HCT116 (cell line): ENCODE data around the gene ATXN7L1. TPM values are rescaled to one million over a fixed set of nuclear protein-coding genes. Genes with fewer than 3 reads are reported as not detected.

Experiments
- ATAC-seq: fragments of 200-7000 bp; cut with Tn5 transposase; 2 replicates; pipeline ENCODE4 v1.9.1; 2020; ENCODE audit warnings: mild to moderate bottlenecking, moderate library complexity
- BruUV-seq: library from RNA; stranded (reverse); fragments of 400-500 nt; replicated peaks from 2 replicates; lab custom pipeline; 2021; lab: Mats Ljungman, UMichigan
- CTCF ChIA-PET: fragments of 300-600 bp; sonication (Branson Sonifier 250); formaldehyde crosslinking; loops from one replicate; lab custom pipeline; 2021; ENCODE audit warnings: antibody characterized with exemption; lab: Charles Lee
- POLR2A ChIA-PET: fragments of 300-600, 350-600 bp; sonication (Branson Sonifier 250); formaldehyde crosslinking; loops from one replicate; lab custom pipeline; 2021; ENCODE audit warnings: antibody characterized with exemption; lab: Charles Lee
- RAD21 ChIA-PET, 2 experiments: fragments of 300-600 bp; sonication (Branson Sonifier 250); formaldehyde crosslinking; loops; one replicate each; lab custom pipeline; 2023; ENCODE audit warnings: low total read pairs in 2 of 2; ENCODE audit not compliant: uncharacterized antibody in 2 of 2, unreplicated experiment in 2 of 2, low non-redundant PET in 1 of 2; lab: Charles Lee
- DNase-seq: peaks from one replicate; pipeline ENCODE4 v3.0.0-alpha.2; 2010; ENCODE audit warnings: low read depth, low spot score
- H2AFZ ChIP-seq: fragments of 200-600 bp; shearing (Covaris generic), sonication (generic); 2 replicates; pipeline ENCODE4 v1.6.1; 2017; ENCODE audit warnings: low read depth, mixed run types, mixed read lengths, antibody characterized with exemption, low read length; ENCODE audit not compliant: poor library complexity, severe bottlenecking
- H3K27ac ChIP-seq: 2 replicates; pipeline ENCODE4 v1.5.1; 2012; ENCODE audit warnings: low read depth, low read length
- H3K27me3 ChIP-seq: fragments of 200-600 bp; sonication (generic); 2 replicates; pipeline ENCODE4 v1.6.1; 2016; ENCODE audit warnings: mixed run types, low read length, mixed read lengths; ENCODE audit not compliant: insufficient read depth
- H3K36me3 ChIP-seq, 2 experiments: fragments of 200-500 bp in 1 of 2; fragments of 200-600 bp in 1 of 2; sonication (Bioruptor generic) in 1 of 2; sonication (generic) in 1 of 2; 2 replicates each; pipeline versions ENCODE4 v1.5.1 to v1.6.1; 2014 to 2016; ENCODE audit warnings: low read length in 2 of 2, inconsistent platforms in 1 of 2, mixed read lengths in 1 of 2, mixed run types in 1 of 2; ENCODE audit not compliant: insufficient read depth in 2 of 2, control insufficient read depth in 1 of 2
- H3K4me1 ChIP-seq, 2 experiments: fragments of 200-600 bp in 1 of 2; sonication (generic) in 1 of 2; 2 replicates each; pipeline versions ENCODE4 v1.5.1 to v1.6.1; 2012 to 2017; ENCODE audit warnings: low read length in 2 of 2, inconsistent platforms in 1 of 2, mild to moderate bottlenecking in 1 of 2, mixed read lengths in 1 of 2, mixed run types in 1 of 2, moderate library complexity in 1 of 2; ENCODE audit not compliant: insufficient read depth in 2 of 2, control insufficient read depth in 1 of 2
- H3K4me2 ChIP-seq: fragments of 200-600 bp; sonication (generic); 2 replicates; pipeline ENCODE4 v1.6.1; 2017; ENCODE audit warnings: mixed run types, low read length, mixed read lengths
- H3K4me3 ChIP-seq, 2 experiments: fragments of 200-600 bp in 1 of 2; sonication (generic) in 1 of 2; replicated peaks in 1 of 2; 2 replicates each; pipeline ENCODE4 v1.5.1; 2011 to 2016; ENCODE audit warnings: low read length in 2 of 2, control low read depth in 1 of 2, low read depth in 1 of 2, mild to moderate bottlenecking in 1 of 2, mixed read lengths in 1 of 2, mixed run types in 1 of 2
- H3K79me2 ChIP-seq: fragments of 200-600 bp; sonication (generic); 2 replicates; pipeline ENCODE4 v1.6.1; 2017; ENCODE audit warnings: mild to moderate bottlenecking, mixed run types, low read length, moderate library complexity, mixed read lengths; ENCODE audit not compliant: insufficient read depth
- H3K9ac ChIP-seq: fragments of 200-600 bp; sonication (generic); 2 replicates; pipeline ENCODE4 v1.6.1; 2016; ENCODE audit warnings: low read length, mixed read lengths
- H3K9me2 ChIP-seq: fragments of 200-600 bp; sonication (generic), shearing (Covaris generic); 2 replicates; pipeline ENCODE4 v1.6.1; 2017; ENCODE audit warnings: mixed run types, mild to moderate bottlenecking, moderate library complexity; ENCODE audit not compliant: insufficient read depth
- H3K9me3 ChIP-seq, 2 experiments: fragments of 200-500 bp in 1 of 2; fragments of 200-600 bp in 1 of 2; sonication (Bioruptor generic) in 1 of 2; sonication (generic) in 1 of 2; 2 replicates each; pipeline ENCODE4 v1.6.1; 2014 to 2017; ENCODE audit warnings: low read length in 2 of 2, mixed read lengths in 2 of 2, inconsistent platforms in 1 of 2, low read depth in 1 of 2, mild to moderate bottlenecking in 1 of 2, mixed run types in 1 of 2, moderate library complexity in 1 of 2; ENCODE audit not compliant: control insufficient read depth in 1 of 2, insufficient read depth in 1 of 2
- H4K20me1 ChIP-seq: fragments of 200-600 bp; sonication (generic), shearing (Covaris generic); 2 replicates; pipeline ENCODE4 v1.6.1; 2017; ENCODE audit warnings: mixed run types, mild to moderate bottlenecking, moderate library complexity; ENCODE audit not compliant: insufficient read depth
- ATF3 ChIP-seq: IDR thresholded peaks from 2 replicates; pipeline ENCODE4 v1.6.1; 2012
- CBX3 ChIP-seq: IDR thresholded peaks from 2 replicates; pipeline ENCODE4 v1.6.1; 2012; ENCODE audit warnings: low read depth
- CTCF ChIP-seq, 3 experiments: fragments of 200-600 bp in 1 of 3; sonication (generic) in 1 of 3; IDR thresholded peaks in 2 of 3; conservative IDR thresholded peaks in 1 of 3; 2 replicates each; pipeline ENCODE4 v1.5.1; 2012 to 2017; ENCODE audit warnings: low read depth in 2 of 3, low read length in 2 of 3, antibody characterized with exemption in 1 of 3, borderline replicate concordance in 1 of 3, control low read depth in 1 of 3, mild to moderate bottlenecking in 1 of 3, mixed read lengths in 1 of 3, mixed run types in 1 of 3, moderate library complexity in 1 of 3; ENCODE audit not compliant: insufficient read depth in 1 of 3
- EZH2 ChIP-seq: fragments of 200-600 bp; sonication (generic); IDR thresholded peaks from 2 replicates; pipeline ENCODE4 v1.6.1; 2017; ENCODE audit warnings: antibody characterized with exemption, mixed run types
- JUND ChIP-seq: IDR thresholded peaks from 2 replicates; pipeline ENCODE4 v1.6.1; 2012
- MAX ChIP-seq: IDR thresholded peaks from 2 replicates; pipeline ENCODE4 v1.6.1; 2012
- POLR2AphosphoS5 ChIP-seq: IDR thresholded peaks from 2 replicates; pipeline ENCODE4 v1.6.1; 2011; ENCODE audit warnings: mild to moderate bottlenecking, low read depth, low read length, moderate library complexity
- RAD21 ChIP-seq: IDR thresholded peaks from 2 replicates; pipeline ENCODE4 v1.6.1; 2012; ENCODE audit warnings: low read depth, mild to moderate bottlenecking
- REST ChIP-seq: IDR thresholded peaks from 2 replicates; pipeline ENCODE4 v1.6.1; 2012; ENCODE audit warnings: low read depth
- SIN3A ChIP-seq: IDR thresholded peaks from 2 replicates; pipeline ENCODE4 v1.6.1; 2012; ENCODE audit warnings: low read depth
- SP1 ChIP-seq: IDR thresholded peaks from 2 replicates; pipeline ENCODE4 v1.6.1; 2012; ENCODE audit warnings: low read depth
- ZNF274 ChIP-seq: fragments of 200-500 bp; sonication (Bioruptor generic); IDR thresholded peaks from 2 replicates; pipeline ENCODE4 v1.6.1; 2014; ENCODE audit warnings: mild to moderate bottlenecking, low read depth, low read length, inconsistent platforms
- intact Hi-C: fragments of 100-400 bp; cut with micrococcal nuclease; formaldehyde crosslinking; loops from 2 replicates; pipeline ENCODE4 v1.10.0; 2022
- total RNA-seq: library from RNA; stranded (reverse); gene quantifications from one replicate; pipeline ENCODE4 v1.2.1, GENCODE V29; 2021; ENCODE audit not compliant: unreplicated experiment

The ATXN7L1 gene
- total RNA-seq, 1 experiment from 2014 or later: 11.5 TPM

GRCh38 chr7:105600720-105601550, 275.5 kb downstream of the ATXN7L1 start:
- DNase-seq (no peak), ATAC-seq (peak; percentile 55; the same call in 1 of the 2 replicates)
- ChIA-PET POLR2A (no interaction called here), RAD21 (no interaction called here), CTCF (no interaction called here)
- no peaks in the 10 kb centered on the region for H3K9me3 ChIP-seq
- intact Hi-C loops: no loop called here
- H3K4me1 ChIP-seq: peaks cover 0 to 5% of the 10 kb centered on the region in 2 experiments; a peak in 1 of 4 replicates
- BruUV-seq: no TSS peak
- H3K9me2 ChIP-seq: no peaks in the 10 kb centered on the region
- H3K27me3 ChIP-seq: no peaks in the 10 kb centered on the region
- H3K27ac ChIP-seq: no peak overlapping the region
- H3K4me3 ChIP-seq: no peak overlapping the region
- no peak overlapping the region for H3K9ac ChIP-seq
- no peak overlapping the region for H2AFZ ChIP-seq
- TF ChIP-seq SIN3A (no peak), RAD21 (no peak), CBX3 (no peak), ZNF274 (no peak), MAX (no peak), EZH2 (no peak), ATF3 (no peak), REST (no peak), POLR2AphosphoS5 (no peak), CTCF (IDR thresholded peaks at IDR 0.05 in 2 of 3, conservative IDR thresholded peaks at IDR 0.05 in 1 of 3; ENCODE audit: borderline replicate concordance in 1 of 3, insufficient read depth in 1 of 3, low read depth in 2 of 3, low read length in 2 of 3) (no peak), JUND (no peak), SP1 (no peak)
- no peaks in the 10 kb centered on the region for H3K79me2 ChIP-seq
- H3K36me3 ChIP-seq: no peaks in the 10 kb centered on the region
- H3K4me2 ChIP-seq: no peak overlapping the region
- no peaks in the 10 kb centered on the region for H4K20me1 ChIP-seq
